ENCODE measurements around the gene RAB6B. TPM values are rescaled to one million over a fixed set of nuclear protein-coding genes. Genes with fewer than 3 reads are reported as not detected.

RAB6B gene
- total and polyA plus RNA-seq, 2 of the 8 experiments (the other 6 are each of a cell fraction or from before 2014, with no cell fraction given), result 7.9 to 15.6 TPM

DNA sequence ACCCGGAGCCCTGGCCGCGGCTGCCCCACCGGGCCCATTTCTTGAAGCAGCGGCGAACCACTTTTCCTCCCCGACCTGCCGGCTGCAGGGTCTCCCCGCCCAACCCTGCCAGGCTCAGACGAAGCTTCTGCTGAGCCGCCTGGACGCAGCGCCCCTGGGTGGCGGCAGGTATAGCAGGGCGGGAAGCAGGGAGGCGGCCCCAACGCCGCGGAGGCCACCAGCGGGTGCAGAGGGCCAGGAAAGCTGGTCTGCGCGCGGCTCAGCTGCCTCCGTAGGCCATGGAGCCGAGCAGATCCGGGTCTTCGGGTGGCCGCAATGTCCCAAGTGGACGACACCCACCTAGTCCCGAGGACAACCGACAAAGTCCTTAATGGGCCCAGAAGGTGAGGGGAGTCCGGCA is 111.9 kb downstream of the RAB6B start:
- H4K8ac ChIP-seq (ENCODE audit: extremely low read depth, insufficient read depth, low read length), result no peak overlapping the region
- no peaks in the 10 kb centered on the region for H4K20me1 ChIP-seq (replicated peaks in 1 of 2; ENCODE audit: control insufficient read depth in 1 of 2, insufficient read depth in 2 of 2, low read length in 2 of 2)
- no peak overlapping the region for H3K4ac ChIP-seq (replicated peaks; ENCODE audit: insufficient read length, low read depth, low read length)
- H2BK5ac ChIP-seq (ENCODE audit: low read depth, low read length), result no peak overlapping the region
- no peaks in the 10 kb centered on the region for H3K79me1 ChIP-seq (ENCODE audit: low read depth, low read length)
- no peaks in the 10 kb centered on the region for H3K4me1 ChIP-seq (replicated peaks in 1 of 4; ENCODE audit: control insufficient read depth in 3 of 4, insufficient read depth in 4 of 4, low read length in 3 of 4)
- no peak overlapping the region for H2BK20ac ChIP-seq (ENCODE audit: low read length)
- H3K23ac ChIP-seq (ENCODE audit: insufficient read length), result no peak overlapping the region
- DNase-seq (ENCODE audit: low read depth in 1 of 2, low spot score in 2 of 2) (no peak), FAIRE-seq (no peak)
- no peaks in the 10 kb centered on the region for H3K27me3 ChIP-seq (replicated peaks in 1 of 4; ENCODE audit: control insufficient read depth in 3 of 4, extremely low read depth in 1 of 4, insufficient read depth in 3 of 4, low read length in 3 of 4)
- H3K9ac ChIP-seq (replicated peaks in 1 of 4; ENCODE audit: extremely low read depth in 1 of 4, low read depth in 3 of 4, low read length in 3 of 4), result no peak overlapping the region
- POLR2A ChIA-PET (ENCODE audit: partially characterized antibody), result no interaction called here
- WGBS, 2 experiments (ENCODE audit: extremely low coverage in 1 of 2, insufficient coverage in 1 of 2, insufficient read length in 1 of 2, insufficient replicate concordance in 2 of 2, low coverage in 1 of 2, low lambda C conversion rate in 2 of 2, missing lambda C conversion rate in 1 of 2), result 95% methylated on average over 32 of the region's 32 CpGs; no CpG with 5 or more reads in 1 of the 2 experiments
- CTCF ChIA-PET (ENCODE audit: partially characterized antibody), result no interaction called here
- no peak overlapping the region for H3K4me3 ChIP-seq (ENCODE audit: extremely low read depth in 1 of 4, insufficient read depth in 2 of 4, low read depth in 3 of 4, low read length in 4 of 4)
- H2BK12ac ChIP-seq (ENCODE audit: low read depth, low read length), result no peak overlapping the region
- H4K5ac ChIP-seq (ENCODE audit: insufficient read length, low read depth, low read length), result no peak overlapping the region
- H3K18ac ChIP-seq (ENCODE audit: extremely low read depth, low read length), result no peak overlapping the region
- H2BK15ac ChIP-seq (ENCODE audit: low read length), result no peak overlapping the region
- no peak overlapping the region for H2AK5ac ChIP-seq (ENCODE audit: low read depth, low read length)
- H4K91ac ChIP-seq (replicated peaks; ENCODE audit: insufficient read length, low read length), result no peak overlapping the region
- H3K36me3 ChIP-seq (ENCODE audit: control insufficient read depth in 2 of 4, insufficient read depth in 4 of 4, low read length in 3 of 4), result no peaks in the 10 kb centered on the region; a peak in 1 of 8 replicates
- no peak overlapping the region for H2AFZ ChIP-seq (ENCODE audit: low read length)
- TF ChIP-seq SP4 (IDR thresholded peaks at IDR 0.05; ENCODE audit: low read length), result no peak
- TF ChIP-seq CTCF (IDR thresholded peaks at IDR 0.05; ENCODE audit: control extremely low read depth in 1 of 3, insufficient read depth in 1 of 3, low read depth in 1 of 3, low read length in 3 of 3), result 0 out of 4 replicates have a peak, but pooled peaks of 1 of the 3 experiments have one; percentile 7
- TF ChIP-seq ATF2 (IDR thresholded peaks at IDR 0.05; ENCODE audit: low read length), result no peak
- TF ChIP-seq RBBP5 (IDR thresholded peaks at IDR 0.05; ENCODE audit: borderline replicate concordance, low read depth, low read length), result no peak
- TF ChIP-seq CTBP2 (IDR thresholded peaks at IDR 0.05; ENCODE audit: borderline replicate concordance, insufficient read depth, insufficient read length, low read length), result no peak
- TF ChIP-seq RAD21 (IDR thresholded peaks at IDR 0.05 in 1 of 2, conservative IDR thresholded peaks at IDR 0.05 in 1 of 2; ENCODE audit: low read depth in 2 of 2, low read length in 2 of 2), result peak; percentile 8 to 23; a peak in 1 of 4 replicates
- H3K56ac ChIP-seq (replicated peaks; ENCODE audit: insufficient read length, low read depth, low read length), result no peak overlapping the region
- H3K4me2 ChIP-seq (ENCODE audit: insufficient read depth in 1 of 2, low read depth in 2 of 2, low read length in 2 of 2), result no peak overlapping the region
- peaks cover 6 to 10% of the 10 kb centered on the region in 2 experiments; a peak in 3 of 4 replicates for H3K9me3 ChIP-seq (ENCODE audit: insufficient read depth in 2 of 2, low read depth in 1 of 2, low read length in 1 of 2)
- H3K23me2 ChIP-seq (ENCODE audit: low read depth, low read length), result no peaks in the 10 kb centered on the region
- no peaks in the 10 kb centered on the region for H3K79me2 ChIP-seq (ENCODE audit: control insufficient read depth in 1 of 2, insufficient read depth in 2 of 2, low read length in 2 of 2)
- H3K27ac ChIP-seq (ENCODE audit: low read depth, low read length), result no peak overlapping the region
- no peak overlapping the region for H2BK120ac ChIP-seq (replicated peaks; ENCODE audit: low read depth, low read length)
- H3K14ac ChIP-seq (ENCODE audit: insufficient read length), result no peak overlapping the region

Data from H1 (cell line).